Epithelial cell of esophagus (primary cell): ENCODE data around the gene PHF13.

Source experiments
- DNase-seq: peaks from one replicate; pipeline ENCODE4 v3.0.0; 2010; ENCODE audit warnings: low read depth
- H3K4me3 ChIP-seq: 2 replicates; pipeline ENCODE4 v1.5.1; 2011; ENCODE audit warnings: mild to moderate bottlenecking, low read length, control low read depth
- TF ChIP-seq, protein P1 (sequence below): IDR thresholded peaks from 2 replicates; pipeline ENCODE4 v1.5.1; 2011; ENCODE audit warnings: low read depth, mild to moderate bottlenecking, low read length, control low read depth, inconsistent platforms; ENCODE audit not compliant: insufficient read depth; ENCODE audit errors: missing control alignments

Gene PHF13

DNA sequence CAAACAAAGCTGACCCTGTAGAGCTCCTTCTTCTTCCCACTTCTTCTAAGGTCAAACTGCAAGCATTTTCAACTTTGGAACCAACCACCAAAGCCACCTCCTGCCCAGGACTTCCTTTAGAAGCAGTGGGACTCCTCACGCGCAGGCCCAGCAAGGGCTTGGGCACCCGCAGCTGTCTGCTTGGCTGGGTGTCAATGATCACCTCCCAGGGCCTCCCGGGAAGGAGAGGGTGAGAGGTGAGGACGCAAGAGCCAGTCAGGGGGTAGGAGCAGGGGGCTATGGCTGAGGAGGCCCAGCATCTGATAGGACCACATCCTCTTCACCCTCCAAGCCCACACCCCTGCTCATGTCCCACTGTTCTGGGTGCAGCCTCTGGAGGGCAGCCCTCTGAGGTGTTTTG is 21.1 kb upstream of the PHF13 start:
- H3K4me3 ChIP-seq = no peak overlapping the region
- DNase-seq = no peak
- TF ChIP-seq, protein P1, sequence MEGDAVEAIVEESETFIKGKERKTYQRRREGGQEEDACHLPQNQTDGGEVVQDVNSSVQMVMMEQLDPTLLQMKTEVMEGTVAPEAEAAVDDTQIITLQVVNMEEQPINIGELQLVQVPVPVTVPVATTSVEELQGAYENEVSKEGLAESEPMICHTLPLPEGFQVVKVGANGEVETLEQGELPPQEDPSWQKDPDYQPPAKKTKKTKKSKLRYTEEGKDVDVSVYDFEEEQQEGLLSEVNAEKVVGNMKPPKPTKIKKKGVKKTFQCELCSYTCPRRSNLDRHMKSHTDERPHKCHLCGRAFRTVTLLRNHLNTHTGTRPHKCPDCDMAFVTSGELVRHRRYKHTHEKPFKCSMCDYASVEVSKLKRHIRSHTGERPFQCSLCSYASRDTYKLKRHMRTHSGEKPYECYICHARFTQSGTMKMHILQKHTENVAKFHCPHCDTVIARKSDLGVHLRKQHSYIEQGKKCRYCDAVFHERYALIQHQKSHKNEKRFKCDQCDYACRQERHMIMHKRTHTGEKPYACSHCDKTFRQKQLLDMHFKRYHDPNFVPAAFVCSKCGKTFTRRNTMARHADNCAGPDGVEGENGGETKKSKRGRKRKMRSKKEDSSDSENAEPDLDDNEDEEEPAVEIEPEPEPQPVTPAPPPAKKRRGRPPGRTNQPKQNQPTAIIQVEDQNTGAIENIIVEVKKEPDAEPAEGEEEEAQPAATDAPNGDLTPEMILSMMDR = no peak

DNA sequence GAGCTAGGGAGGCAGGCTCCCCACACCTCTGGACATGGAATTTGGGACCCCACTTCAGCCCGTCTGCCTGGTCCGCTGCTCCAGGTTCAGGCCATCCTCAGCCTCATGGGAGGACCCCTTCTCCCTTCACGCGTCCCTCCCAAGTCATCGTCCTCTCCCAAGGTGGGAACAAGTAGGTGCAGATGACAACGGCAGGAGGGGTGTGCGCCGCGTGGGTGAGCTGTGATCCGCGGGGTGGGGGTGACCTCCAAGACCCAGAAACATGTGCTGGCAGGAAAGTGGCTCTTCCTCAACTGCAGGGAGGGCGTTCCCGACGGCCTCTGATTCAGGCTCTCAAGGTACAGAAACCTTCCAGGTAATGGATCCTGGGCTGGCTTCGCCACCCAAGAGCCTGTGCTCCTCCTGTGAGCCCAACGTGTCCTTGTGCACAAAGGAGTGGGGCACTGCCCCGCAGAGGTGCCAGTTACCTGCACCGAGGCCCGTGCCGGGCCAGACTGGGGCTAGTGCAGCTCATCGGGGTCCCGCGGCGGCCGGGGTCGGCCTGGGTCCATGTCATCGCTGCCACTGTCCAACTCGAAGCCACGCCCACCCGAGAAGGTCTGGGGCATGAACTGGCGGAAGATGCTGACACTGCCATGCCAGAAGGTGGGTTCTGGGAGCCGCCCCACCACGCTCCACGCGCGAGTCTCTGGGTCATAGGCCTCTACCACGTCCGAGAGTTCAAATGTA is 20.5 kb upstream of the PHF13 start:
- TF ChIP-seq, protein P1 = no peak
- no peak overlapping the region for H3K4me3 ChIP-seq
- DNase-seq = no peak

DNA sequence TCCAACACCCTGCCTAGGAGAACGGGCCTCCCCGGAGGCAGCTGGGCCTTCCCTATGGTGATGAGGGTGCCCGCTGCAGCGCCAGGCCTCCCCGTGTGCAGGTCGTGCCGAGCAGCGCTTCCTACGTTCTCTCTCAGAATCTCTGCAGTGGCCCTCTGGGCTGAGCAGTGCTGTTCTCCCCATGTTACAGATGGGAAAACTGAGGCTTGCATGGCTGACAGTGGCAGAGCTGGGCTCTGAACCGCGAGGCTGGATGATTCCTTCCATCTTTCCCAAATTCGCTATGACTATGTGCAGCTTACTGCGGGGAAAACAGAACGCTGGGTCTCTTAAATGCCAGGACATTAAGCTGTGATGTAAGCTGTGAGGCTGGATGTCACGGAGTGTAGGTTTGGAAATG is 19.7 kb upstream of the PHF13 start:
- TF ChIP-seq, protein P1 = no peak
- H3K4me3 ChIP-seq = no peak overlapping the region
- no peak for DNase-seq

DNA sequence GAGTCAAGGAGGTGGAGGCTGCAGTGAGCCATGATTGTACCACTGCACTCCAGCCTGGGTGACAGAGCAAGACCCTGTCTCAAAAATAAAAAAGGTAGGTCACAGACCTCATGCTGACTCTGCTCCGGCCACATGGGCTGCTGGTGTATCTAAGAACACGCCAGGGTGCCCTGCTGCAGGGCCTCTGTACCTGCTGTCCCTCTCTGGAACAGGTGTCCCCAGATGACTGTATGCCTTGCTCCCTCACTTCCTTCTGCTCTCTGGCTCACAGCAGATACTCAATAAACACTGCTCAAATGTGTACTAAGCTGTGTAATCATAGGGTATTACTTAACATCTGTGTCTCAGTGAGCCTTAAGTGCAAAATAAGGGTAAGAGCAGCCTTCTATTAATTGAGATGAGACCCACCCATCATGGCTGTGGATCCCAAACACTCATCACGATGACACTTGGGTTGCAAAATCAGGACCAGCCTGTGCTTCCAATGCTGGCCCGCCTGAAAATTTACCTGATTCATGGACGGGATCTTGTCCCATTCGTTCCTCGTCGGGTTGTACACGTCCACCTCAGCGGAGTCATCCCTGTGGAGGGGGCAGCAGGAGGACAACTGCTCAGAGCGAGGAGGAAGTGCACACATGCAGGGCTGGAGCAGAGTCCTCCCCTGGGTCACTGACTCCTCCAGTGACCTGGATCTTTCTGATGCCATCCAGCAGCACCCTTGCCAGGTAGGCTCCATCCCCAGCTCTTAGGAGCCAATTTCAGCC is 18.4 kb upstream of the PHF13 start:
- TF ChIP-seq, protein P1 = no peak
- DNase-seq = no peak
- no peak overlapping the region for H3K4me3 ChIP-seq

DNA sequence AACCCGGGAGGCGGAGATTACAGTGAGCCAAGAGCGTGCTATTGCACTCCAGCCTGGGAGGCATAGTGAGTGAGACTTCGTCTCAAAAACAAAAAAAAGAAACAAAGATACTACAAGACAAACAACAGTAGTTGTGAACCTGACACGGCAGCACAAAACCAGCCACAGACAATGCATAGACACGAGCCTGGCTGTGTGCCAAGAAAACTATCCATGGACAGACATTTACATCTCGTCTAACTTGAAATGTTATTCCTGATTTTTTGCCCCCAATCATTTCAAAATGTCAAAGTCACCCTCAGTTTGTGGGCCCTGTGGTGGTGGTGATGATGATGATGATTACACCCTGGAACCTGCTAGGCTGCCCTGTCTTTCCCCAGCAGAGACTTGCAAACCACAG is 17.2 kb upstream of the PHF13 start:
- TF ChIP-seq, protein P1 = no peak
- H3K4me3 ChIP-seq = no peak overlapping the region
- DNase-seq = no peak

DNA sequence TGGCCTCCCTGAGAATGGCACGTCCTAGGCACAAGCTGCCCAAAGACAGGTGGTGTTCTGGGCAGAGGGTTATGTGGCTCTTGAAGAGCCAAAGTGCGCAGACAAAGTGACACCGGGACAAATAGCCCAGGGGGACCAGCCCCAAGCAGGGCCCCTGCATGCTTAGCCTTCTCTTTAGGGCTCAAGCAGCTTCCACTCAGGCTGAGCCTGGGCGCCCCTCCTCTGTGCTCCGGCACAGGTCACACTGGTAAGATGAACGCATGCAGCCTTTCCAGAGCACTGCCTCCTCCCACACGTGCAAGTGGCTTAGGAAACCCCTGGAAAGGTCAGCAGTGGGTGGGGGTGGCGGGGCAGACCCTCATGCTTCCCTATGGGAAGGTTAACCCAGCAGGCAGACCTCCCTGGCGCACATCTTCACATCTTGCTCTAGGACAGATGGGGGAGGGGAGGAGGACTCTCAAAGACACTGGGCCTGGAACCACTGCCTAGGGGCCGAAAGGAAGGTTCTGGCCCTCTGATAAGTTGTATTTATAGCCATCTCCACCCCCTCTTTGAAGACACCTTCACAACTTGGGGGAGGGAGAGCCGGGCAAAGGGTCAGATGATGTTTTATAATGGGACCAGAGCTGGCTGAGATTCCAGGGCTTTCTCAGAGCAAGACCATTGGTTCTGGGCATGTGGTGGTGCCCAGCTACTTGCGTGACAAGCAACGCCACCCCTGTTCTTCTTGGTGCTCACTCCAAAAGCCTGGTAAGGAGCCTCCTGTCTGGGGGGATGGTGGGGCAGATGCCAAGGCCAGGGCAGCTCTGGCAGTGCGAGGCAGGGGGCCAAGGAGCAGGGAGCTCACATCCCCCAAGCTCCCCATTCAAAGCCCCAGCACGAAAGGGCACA is 16.4 kb upstream of the PHF13 start:
- H3K4me3 ChIP-seq = no peak overlapping the region
- TF ChIP-seq, protein P1 = no peak
- DNase-seq = no peak
